ENCODE data around the gene TULP3.
"Not testable (repeated sequence)": the region's sequence is repeated elsewhere in the genome, so short reads cannot be mapped to it uniquely, and the experiment has no call there.

The TULP3 gene

GRCh38 chr12:2890388-2891239 is at the start of gene TULP3:
Gene TULP3 (plus strand): TSS chr12:2890891. CDS start chr12:2890948, 57 bp downstream.
- DNase-seq = peak; percentile 87 to 100 (median 99)

GRCh38 chr12:2841056-2841650 is 49.5 kb upstream of the TULP3 start:
- DNase-seq = peak in 2 of 56 donors; percentile 19 to 36

GRCh38 chr12:2842948-2843347 is 47.7 kb upstream of the TULP3 start:
- no peak for DNase-seq

- no peak for DNase-seq
These were observed 45.9 kb upstream of the TULP3 start for GRCh38 chr12:2844786-2845185.

GRCh38 chr12:2845280-2845679 is 45.4 kb upstream of the TULP3 start:
- DNase-seq = no peak

GRCh38 chr12:2851931-2852330 is 38.8 kb upstream of the TULP3 start:
- no peak for DNase-seq

- DNase-seq = peak in 49 of 56 donors; percentile 6 to 89 (median 56)
These were observed 37.1 kb upstream of the TULP3 start for GRCh38 chr12:2853626-2854025.

GRCh38 chr12:2854669-2855453 is 35.8 kb upstream of the TULP3 start:
- no peak for DNase-seq

- DNase-seq = no peak
These were observed 35.1 kb upstream of the TULP3 start for GRCh38 chr12:2855546-2855945.

GRCh38 chr12:2856051-2856450 is 34.6 kb upstream of the TULP3 start:
- DNase-seq = no peak

GRCh38 chr12:2857021-2857431 is 33.7 kb upstream of the TULP3 start, which contains the start of gene TEX52:
Gene TEX52 (minus strand): TSS chr12:2857039. CDS start chr12:2857026, 13 bp downstream.
- no peak for DNase-seq

GRCh38 chr12:2857576-2857975 is 33.1 kb upstream of the TULP3 start:
- DNase-seq = no peak

- DNase-seq = no peak
These were observed 32.4 kb upstream of the TULP3 start for GRCh38 chr12:2858334-2858733.

- DNase-seq = no peak
These were observed 31.7 kb upstream of the TULP3 start for GRCh38 chr12:2858944-2859421.

- DNase-seq = no peak
These were observed 30.5 kb upstream of the TULP3 start for GRCh38 chr12:2860170-2860569.

- no peak for DNase-seq
These were observed 27.8 kb upstream of the TULP3 start for GRCh38 chr12:2862876-2863275.

GRCh38 chr12:2863402-2863801 is 27.3 kb upstream of the TULP3 start:
- not testable (repeated sequence) for DNase-seq

- DNase-seq = no peak
These were observed 26.5 kb upstream of the TULP3 start for GRCh38 chr12:2864198-2864597.

GRCh38 chr12:2868986-2869632 is 21.6 kb upstream of the TULP3 start:
- DNase-seq = not testable (repeated sequence)

GRCh38 chr12:2876431-2877046 is 14.2 kb upstream of the TULP3 start:
- peak in 1 of 56 donors; percentile 14 for DNase-seq

All from nucleus accumbens (tissue), 56 donors.